Fibroblast of peridontal ligament (primary cell): Measurements from ENCODE around the gene C8G.
A peak's percentile ranks its signal among the peaks of the same experiment; 100 is the strongest.

ENCODE experiments used
- DNase-seq: peaks from one replicate; pipeline ENCODE4 v3.0.0-alpha.2; 2010; ENCODE audit errors: extremely low read depth

Gene C8G

DNA sequence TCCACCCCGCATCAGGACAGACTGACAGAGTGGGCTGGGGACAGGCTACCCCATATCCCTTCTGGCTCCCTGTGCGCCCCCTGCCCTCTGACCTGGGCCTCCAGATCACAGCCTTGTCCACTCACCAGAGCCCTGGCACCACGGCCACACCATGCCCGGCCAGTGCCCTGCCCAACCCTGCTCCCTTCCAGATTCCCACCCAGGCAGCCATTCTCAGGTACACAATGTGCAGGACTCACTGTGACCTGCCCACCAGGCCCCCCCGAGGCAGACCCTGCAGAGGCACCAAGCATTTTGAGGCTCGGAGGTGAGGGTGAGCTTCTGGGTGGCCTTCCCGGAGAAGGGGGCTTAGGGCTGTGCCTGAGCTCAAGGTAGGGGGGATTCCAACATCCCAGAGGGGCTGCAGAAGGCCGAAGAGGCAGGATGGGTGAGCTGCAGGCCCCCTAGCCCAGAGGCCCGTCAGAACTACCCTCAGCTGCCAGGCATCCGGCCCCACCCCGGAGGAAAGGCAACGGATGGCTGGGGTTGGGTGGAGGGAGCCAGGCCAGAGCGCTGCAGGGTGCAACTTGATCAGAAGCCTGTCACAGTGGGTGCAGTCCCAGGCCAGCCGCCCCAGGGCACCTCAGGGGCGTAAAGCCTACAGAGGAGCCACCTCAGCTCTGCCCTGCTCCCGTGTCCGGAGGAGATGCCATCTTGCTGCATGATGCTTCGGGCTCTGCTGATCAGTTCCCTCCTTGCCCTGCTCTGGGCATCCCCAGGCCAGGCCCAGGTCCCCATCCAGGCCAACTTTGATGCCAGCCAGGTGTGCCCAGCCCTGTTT lies 37.4 kb downstream of the C8G start, which contains the start of gene LCNL1:
TSS of gene LCNL1 (plus strand) at position 762 of the 820 bp plus-strand sequence. CDS start 594 bp downstream, outside the sequence.
- no peak for DNase-seq

DNA sequence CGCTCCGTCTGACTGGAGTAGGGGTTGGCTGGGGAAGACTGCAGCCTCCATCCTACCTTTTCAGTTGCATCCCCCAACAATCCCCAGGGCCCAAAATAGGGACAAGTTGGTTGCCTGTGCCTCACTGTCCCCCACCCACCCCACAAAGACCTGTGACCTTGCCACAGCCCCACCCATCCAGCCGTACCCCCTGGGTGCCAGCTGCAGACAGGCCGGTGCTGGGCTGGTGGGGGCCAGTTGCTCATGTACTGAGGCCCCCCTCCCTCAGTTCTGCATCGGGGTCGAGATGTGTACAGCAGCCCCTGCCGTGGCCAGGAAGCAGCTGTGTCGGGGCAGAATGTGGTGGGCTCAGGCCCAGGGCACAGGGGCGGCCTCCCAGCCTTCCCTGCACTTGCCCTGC lies 38.1 kb downstream of the C8G start:
- DNase-seq, result no peak

GRCh38 chr9:136983656-136984314 lies 38.7 kb downstream of the C8G start:
- DNase-seq, result no peak

DNA sequence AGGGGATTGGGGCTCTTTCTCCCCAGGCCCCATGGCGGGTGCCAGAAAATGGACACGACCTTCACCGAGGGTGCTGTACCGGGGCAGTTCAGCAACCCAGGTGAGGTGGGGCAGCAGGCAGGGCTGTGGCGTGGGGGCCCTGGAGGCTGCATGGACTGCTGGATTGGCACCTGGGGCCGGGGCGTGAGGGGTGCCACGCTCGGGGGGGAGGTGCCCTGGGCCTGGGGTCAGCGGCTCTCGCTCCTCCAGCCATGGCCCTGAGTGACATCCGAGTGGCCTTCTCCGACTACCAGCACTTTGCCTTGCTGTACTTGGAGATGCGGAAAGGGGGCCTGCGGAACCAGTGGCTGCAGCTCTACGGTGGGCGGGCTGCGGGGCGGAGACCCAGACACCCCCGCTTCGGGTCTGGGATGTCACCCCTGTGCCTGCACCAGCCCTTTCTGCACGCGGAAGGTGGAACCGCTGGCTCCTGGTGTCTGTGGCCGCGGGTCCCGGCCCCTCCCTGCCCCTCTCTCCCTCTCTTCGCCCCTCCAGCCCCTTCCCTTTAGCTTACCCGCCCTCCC lies 39.5 kb downstream of the C8G start:
- no peak for DNase-seq

DNA sequence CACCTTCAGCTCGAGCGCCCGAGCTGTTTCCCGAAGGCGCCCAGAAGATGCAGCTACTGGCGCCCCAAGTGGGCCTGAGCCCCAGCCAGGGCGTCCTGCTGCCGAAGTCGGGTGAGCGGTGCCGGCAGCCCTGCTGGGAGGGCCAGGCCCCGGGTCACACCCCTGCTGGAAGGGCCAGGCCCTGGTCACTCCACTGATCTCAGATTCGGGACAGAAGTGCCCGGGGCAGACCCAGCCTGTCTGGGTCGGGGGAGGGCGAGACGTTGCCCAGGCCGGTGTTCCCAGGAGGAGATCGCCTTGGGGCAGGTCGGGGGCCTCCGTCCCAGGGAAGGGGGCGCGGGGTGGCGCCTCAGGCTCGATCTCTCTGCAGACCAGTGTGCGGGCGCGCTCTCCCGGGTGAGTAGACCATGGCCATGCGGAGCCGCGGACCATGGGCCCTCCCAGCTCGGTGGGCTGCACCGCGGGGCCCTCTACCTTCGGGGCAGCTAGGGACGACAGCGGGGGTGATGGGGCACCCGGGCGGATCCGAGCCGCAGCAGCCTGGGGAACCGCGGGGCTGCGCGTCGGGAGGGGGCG lies 40.1 kb downstream of the C8G start:
- DNase-seq, result no peak

- DNase-seq, result no peak
These were observed 40.8 kb downstream of the C8G start for GRCh38 chr9:136985853-136986252.

- no peak for DNase-seq
These were observed 43.8 kb downstream of the C8G start for GRCh38 chr9:136988872-136989271.

- no peak for DNase-seq
These were observed 45.3 kb downstream of the C8G start for GRCh38 chr9:136990242-136990911.

GRCh38 chr9:136991993-136992818 lies 47.2 kb downstream of the C8G start, which contains the start of gene PAXX:
Gene PAXX, plus strand, starts transcription at chr9:136992422. Its CDS starts 22 bp downstream, at chr9:136992444.
- peak; percentile 74 for DNase-seq

- no peak for DNase-seq
These were observed 47.9 kb downstream of the C8G start for GRCh38 chr9:136992819-136993369.

- no peak for DNase-seq
These were observed 49.3 kb downstream of the C8G start for GRCh38 chr9:136994180-136994887.

DNA sequence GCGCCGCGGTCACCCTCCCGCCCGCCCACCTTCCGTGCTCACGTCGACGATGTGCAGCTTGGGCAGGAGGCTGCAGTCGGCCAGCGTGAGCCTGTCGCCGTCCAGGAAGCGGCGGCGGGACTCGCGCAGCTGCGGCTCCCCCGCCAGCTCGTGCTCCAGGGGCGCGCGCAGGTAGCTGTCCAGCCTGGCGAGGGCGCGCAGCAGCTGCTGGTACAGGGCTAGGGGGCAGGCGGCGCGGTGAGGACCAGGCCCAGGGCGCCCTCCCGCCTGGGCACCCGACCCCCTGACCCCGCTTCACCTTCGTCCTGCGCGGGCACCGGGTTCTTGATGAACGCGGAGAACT lies 49.8 kb downstream of the C8G start:
- no peak for DNase-seq

DNA sequence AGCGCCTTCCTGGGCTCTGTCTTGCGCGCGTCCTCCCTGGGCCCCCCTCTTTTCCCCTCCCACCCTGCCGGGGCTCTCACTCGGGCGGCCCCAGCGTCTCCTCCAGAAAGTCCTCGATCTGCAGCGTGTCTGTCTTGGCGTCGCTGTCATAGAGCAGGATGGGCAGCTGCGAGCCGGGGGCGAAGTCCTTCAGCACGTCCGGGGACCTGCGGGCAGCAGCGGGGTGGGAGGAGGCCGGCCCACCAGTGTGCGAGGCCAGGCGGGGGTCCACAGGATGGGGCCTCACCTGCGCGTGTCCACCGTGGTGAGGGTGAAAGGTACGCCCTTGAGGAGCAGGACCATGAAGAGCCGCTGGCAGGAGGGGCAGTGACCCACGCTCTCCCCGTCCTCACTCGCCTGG lies 50.3 kb downstream of the C8G start:
- no peak for DNase-seq

- DNase-seq, result no peak
These were observed 50.8 kb downstream of the C8G start for GRCh38 chr9:136995772-136996311.
